GM06990 (cell line): ENCODE results near the gene LRRC3.

Experiments
- DNase-seq: peaks from one replicate; pipeline ENCODE4 v3.0.0-alpha.2; 2011; ENCODE audit not compliant: insufficient read length; ENCODE audit errors: extremely low read depth
- H3K27me3 ChIP-seq: replicated peaks from 2 replicates; pipeline ENCODE4 v1.6.0; 2011; ENCODE audit warnings: low read length; ENCODE audit not compliant: control insufficient read depth, insufficient read depth
- H3K36me3 ChIP-seq: 2 replicates; pipeline ENCODE4 v1.5.1; 2011; ENCODE audit warnings: low read length; ENCODE audit not compliant: control insufficient read depth, insufficient read depth
- H3K4me3 ChIP-seq: replicated peaks from 2 replicates; pipeline ENCODE4 v1.5.1; 2011; ENCODE audit warnings: low read depth, mild to moderate bottlenecking, control low read depth, low read length
- CTCF ChIP-seq: IDR thresholded peaks from 2 replicates; pipeline ENCODE4 v1.5.1; 2011; ENCODE audit warnings: low read length, control low read depth, mild to moderate bottlenecking, inconsistent platforms; ENCODE audit not compliant: insufficient read depth, poor library complexity, severe bottlenecking

LRRC3 gene

GRCh38 chr21:44494418-44494817 lies 39.1 kb downstream of the LRRC3 start:
- Histone ChIP-seq H3K4me3 (no peak overlapping the region), H3K27me3 (no peaks in the 10 kb centered on the region; the same call in 1 of the 2 replicates), H3K36me3 (no peaks in the 10 kb centered on the region)
- no peak for DNase-seq
- TF ChIP-seq CTCF: no peak

- Histone ChIP-seq H3K27me3 (no peaks in the 10 kb centered on the region; the same call in 1 of the 2 replicates), H3K4me3 (no peak overlapping the region), H3K36me3 (no peaks in the 10 kb centered on the region)
- DNase-seq: no peak
- TF ChIP-seq CTCF: no peak
These were observed 39.6 kb downstream of the LRRC3 start for GRCh38 chr21:44494956-44495355.

- no peak overlapping the region for H3K4me3 ChIP-seq
- DNase-seq: no peak
- no peak for TF ChIP-seq CTCF
- no peaks in the 10 kb centered on the region for H3K36me3 ChIP-seq
- no peaks in the 10 kb centered on the region; the same call in 1 of the 2 replicates for H3K27me3 ChIP-seq
These were observed 40.6 kb downstream of the LRRC3 start for GRCh38 chr21:44495611-44496563.

GRCh38 chr21:44496564-44497550 lies 41.5 kb downstream of the LRRC3 start:
- H3K27me3 ChIP-seq: no peaks in the 10 kb centered on the region; the same call in 1 of the 2 replicates
- H3K36me3 ChIP-seq: no peaks in the 10 kb centered on the region
- no peak for DNase-seq
- TF ChIP-seq CTCF: no peak
- H3K4me3 ChIP-seq: no peak overlapping the region

- H3K36me3 ChIP-seq: no peaks in the 10 kb centered on the region
- DNase-seq: no peak
- no peaks in the 10 kb centered on the region; the same call in 1 of the 2 replicates for H3K27me3 ChIP-seq
- TF ChIP-seq CTCF: no peak
- no peak overlapping the region for H3K4me3 ChIP-seq
These were observed 42.4 kb downstream of the LRRC3 start for GRCh38 chr21:44497703-44498126.
